Testis (tissue), 3 donors: ENCODE data around the gene SERPINE2. TPM values are rescaled to one million over a fixed set of nuclear protein-coding genes. Genes with fewer than 3 reads are reported as not detected.

Experiments
- DNase-seq: peaks from one replicate; pipeline ENCODE4 v3.0.0-alpha.2; 2019
- H3K27ac ChIP-seq, 2 donors: fragments of 200-600 bp; sonication (generic); one replicate each; pipeline ENCODE4 v1.5.1; 2019
- H3K27me3 ChIP-seq: fragments of 200-600 bp; sonication (generic); one replicate; pipeline ENCODE4 v1.5.1; 2019
- H3K36me3 ChIP-seq: fragments of 200-600 bp; sonication (generic); one replicate; pipeline ENCODE4 v1.5.1; 2017; ENCODE audit warnings: low read depth; ENCODE audit errors: missing control alignments
- H3K4me1 ChIP-seq: fragments of 200-600 bp; sonication (generic); one replicate; pipeline ENCODE4 v1.5.1; 2019
- H3K4me3 ChIP-seq, 2 donors: fragments of 200-600 bp; sonication (generic); one replicate each; pipeline ENCODE4 v1.5.1; 2017 to 2019
- H3K9me3 ChIP-seq: fragments of 200-600 bp; sonication (generic); one replicate; pipeline ENCODE4 v1.5.1; 2017
- POLR2A ChIP-seq: fragments of 450-650 bp; IDR thresholded peaks from one replicate; pipeline ENCODE4 v1.6.1; 2017; ENCODE audit warnings: antibody characterized with exemption, mild to moderate bottlenecking, moderate library complexity
- WGBS, 2 donors: methylation state at CpG; one replicate each; pipeline ENCODE4 v1.1.5; 2018; 5-methylcytosine and 5-hydroxymethylcytosine counted together
- intact Hi-C: fragments of 100-400 bp; cut with DNase I; formaldehyde crosslinking; loops from one replicate; pipeline ENCODE4 v1.15.1; 2023; ENCODE audit warnings: low total_unique reads
- polyA plus RNA-seq: library from polyadenylated mRNA; stranded (reverse); fragments of 350-450 nt; fragmentation: Illumina TruSeq; extraction: RNeasy Lipid Tissue Mini Kit (QIAGEN cat#74804); gene quantifications from one replicate; pipeline ENCODE4 v1.2.3, GENCODE V29; 2014; ENCODE audit warnings: low read depth, low replicate concordance; ENCODE audit not compliant: insufficient read depth
- total RNA-seq, 2 donors: library from RNA; depleted of rRNA; stranded (reverse); fragments of >200 nt; gene quantifications; one replicate each; pipeline ENCODE4 v1.2.3, GENCODE V29; 2016
- TF ChIP-seq, protein P1 (sequence below), 3 experiments: fragments of 450-650 bp in 2 of 3; fragments of 200-600 bp in 1 of 3; sonication (generic) in 1 of 3; IDR thresholded peaks; one replicate each; pipeline ENCODE4 v1.5.1; 2016 to 2019; ENCODE audit warnings: antibody characterized with exemption in 3 of 3, mild to moderate bottlenecking in 2 of 3, moderate library complexity in 1 of 3

Gene SERPINE2
- total and polyA plus RNA-seq, 3 donors from 2014 or later: 145 to 220 (median 145) TPM

DNA sequence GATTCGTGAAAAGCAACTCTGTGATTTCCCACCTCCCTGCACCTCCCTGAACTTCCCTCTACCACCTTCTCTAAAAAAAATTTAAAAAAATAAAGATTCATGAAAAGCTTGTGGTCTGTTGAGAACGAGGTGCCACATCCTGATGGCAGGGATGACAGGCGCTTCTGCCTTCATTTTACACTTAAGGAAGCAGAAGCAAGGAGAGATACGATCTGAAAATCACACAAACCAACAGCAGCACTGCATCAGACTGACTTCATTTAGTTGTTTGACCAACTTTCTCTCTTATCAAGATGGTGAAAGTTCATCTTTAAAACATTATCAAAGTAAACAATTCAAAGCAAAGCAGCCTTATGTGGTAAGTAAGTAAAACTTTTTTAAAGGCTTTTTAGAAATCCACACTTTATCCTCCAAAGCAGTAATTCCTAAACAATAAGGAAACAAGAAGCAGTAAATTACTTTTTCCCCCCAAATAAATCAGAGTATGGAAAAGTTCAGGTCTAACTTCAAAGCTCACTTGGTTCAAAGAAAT, 109.4 kb downstream of the SERPINE2 start:
- TF ChIP-seq, protein P1, sequence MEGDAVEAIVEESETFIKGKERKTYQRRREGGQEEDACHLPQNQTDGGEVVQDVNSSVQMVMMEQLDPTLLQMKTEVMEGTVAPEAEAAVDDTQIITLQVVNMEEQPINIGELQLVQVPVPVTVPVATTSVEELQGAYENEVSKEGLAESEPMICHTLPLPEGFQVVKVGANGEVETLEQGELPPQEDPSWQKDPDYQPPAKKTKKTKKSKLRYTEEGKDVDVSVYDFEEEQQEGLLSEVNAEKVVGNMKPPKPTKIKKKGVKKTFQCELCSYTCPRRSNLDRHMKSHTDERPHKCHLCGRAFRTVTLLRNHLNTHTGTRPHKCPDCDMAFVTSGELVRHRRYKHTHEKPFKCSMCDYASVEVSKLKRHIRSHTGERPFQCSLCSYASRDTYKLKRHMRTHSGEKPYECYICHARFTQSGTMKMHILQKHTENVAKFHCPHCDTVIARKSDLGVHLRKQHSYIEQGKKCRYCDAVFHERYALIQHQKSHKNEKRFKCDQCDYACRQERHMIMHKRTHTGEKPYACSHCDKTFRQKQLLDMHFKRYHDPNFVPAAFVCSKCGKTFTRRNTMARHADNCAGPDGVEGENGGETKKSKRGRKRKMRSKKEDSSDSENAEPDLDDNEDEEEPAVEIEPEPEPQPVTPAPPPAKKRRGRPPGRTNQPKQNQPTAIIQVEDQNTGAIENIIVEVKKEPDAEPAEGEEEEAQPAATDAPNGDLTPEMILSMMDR (IDR thresholded peaks at IDR 0.05): no peak
- no peak for TF ChIP-seq POLR2A
- Histone ChIP-seq H3K4me1 (peaks cover 12% of the 10 kb centered on the region), H3K27ac (no peak overlapping the region), H3K36me3 (no peaks in the 10 kb centered on the region), H3K27me3 (no peaks in the 10 kb centered on the region), H3K4me3 (no peak overlapping the region), H3K9me3 (no peaks in the 10 kb centered on the region)
- DNase-seq: no peak
- intact Hi-C loops: no loop called here
- 74 to 86% methylated on average over 4 of the region's 4 CpGs for WGBS, 2 donors

GRCh38 chr2:223928113-223929006, 110.7 kb downstream of the SERPINE2 start:
- no peaks in the 10 kb centered on the region for H3K36me3 ChIP-seq
- H3K9me3 ChIP-seq: no peaks in the 10 kb centered on the region
- DNase-seq: no peak
- H3K4me3 ChIP-seq: no peak overlapping the region
- no peak overlapping the region for H3K27ac ChIP-seq
- intact Hi-C loops: no loop called here
- 92% methylated on average over 7 of the region's 7 CpGs for WGBS, 2 donors
- TF ChIP-seq, protein P1 (IDR thresholded peaks at IDR 0.05): no peak
- TF ChIP-seq POLR2A: no peak
- no peaks in the 10 kb centered on the region for H3K27me3 ChIP-seq
- peaks cover 11% of the 10 kb centered on the region for H3K4me1 ChIP-seq

DNA sequence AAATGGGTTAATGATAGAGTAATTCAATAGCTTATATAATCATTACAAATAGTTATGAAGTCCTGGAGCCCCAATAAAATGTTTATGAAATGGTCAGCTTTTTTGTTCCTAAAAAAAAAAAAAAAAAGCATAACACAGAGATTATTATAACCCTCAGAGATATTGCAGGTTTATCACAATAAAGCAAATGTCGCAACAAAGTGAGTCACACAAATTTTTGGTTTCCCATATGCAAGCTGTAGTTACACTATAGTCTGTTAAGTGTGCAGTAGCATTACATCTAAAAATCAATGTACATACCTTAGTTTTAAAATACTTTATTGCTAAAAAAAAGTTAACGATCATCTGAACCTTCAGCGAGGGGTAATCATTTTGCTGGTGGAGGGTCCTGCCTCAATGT, 114.0 kb downstream of the SERPINE2 start:
- no peak for DNase-seq
- WGBS, 2 donors: 88 to 96% methylated on average over 3 of the region's 3 CpGs
- no peaks in the 10 kb centered on the region for H3K36me3 ChIP-seq
- H3K4me3 ChIP-seq: no peak overlapping the region
- H3K27ac ChIP-seq: no peak overlapping the region
- intact Hi-C loops: no loop called here
- no peak for TF ChIP-seq POLR2A
- TF ChIP-seq, protein P1 (IDR thresholded peaks at IDR 0.05): no peak
- no peaks in the 10 kb centered on the region for H3K9me3 ChIP-seq
- peaks cover 3% of the 10 kb centered on the region for H3K4me1 ChIP-seq
- H3K27me3 ChIP-seq: no peaks in the 10 kb centered on the region

Other genes starting within 250 kb of the SERPINE2 start
- gene AP1S3, start 201.7 kb downstream of the SERPINE2 start, total RNA-seq: 1 to 10 TPM; 1.6 to 3.2 TPM
- 2.6 TPM for gene AP1S3, start 201.7 kb downstream of the SERPINE2 start, polyA plus RNA-seq
- gene WDFY1, start 94.0 kb downstream of the SERPINE2 start, total RNA-seq: 10 to 100 TPM; 49.4 to 62.9 TPM
- 29.5 TPM for gene WDFY1, start 94.0 kb downstream of the SERPINE2 start, polyA plus RNA-seq
- gene MRPL44, start 81.8 kb downstream of the SERPINE2 start, total RNA-seq: 10 to 100 TPM; 36.6 to 39.4 TPM
- gene MRPL44, start 81.8 kb downstream of the SERPINE2 start, polyA plus RNA-seq: 37.4 TPM